ENCODE data around the gene TGFA. TPM values are rescaled to one million over a fixed set of nuclear protein-coding genes. Genes with fewer than 3 reads are reported as not detected.

The TGFA gene
- total RNA-seq, 1 experiment from 2014 or later, result 2.5 TPM

DNA sequence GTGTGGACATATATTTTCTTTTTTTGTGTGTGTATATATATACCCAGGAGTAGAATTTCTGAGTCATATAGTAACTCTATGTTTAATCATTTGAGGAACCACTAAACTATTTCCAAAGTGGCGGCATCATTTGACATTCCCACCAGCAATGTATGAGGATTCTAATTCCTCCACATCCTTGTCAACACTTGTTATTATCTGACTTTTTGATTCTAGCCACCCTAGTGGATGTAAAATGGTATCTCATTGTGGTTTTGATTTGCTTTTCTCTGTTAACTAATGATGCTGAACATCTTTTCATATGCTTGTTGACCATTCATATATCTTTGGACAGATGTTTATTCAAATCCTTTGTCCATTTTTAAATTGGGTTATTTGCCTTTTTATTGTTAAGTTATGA lies 120.3 kb downstream of the TGFA start:
- TF ChIP-seq TCF7 (CRISPR knock-in tag; IDR thresholded peaks at IDR 0.05; ENCODE audit: low read depth), result no peak
- no peak for TF ChIP-seq AFF4 (CRISPR knock-in tag; IDR thresholded peaks at IDR 0.05; ENCODE audit: borderline replicate concordance)
- TF ChIP-seq, protein P1, sequence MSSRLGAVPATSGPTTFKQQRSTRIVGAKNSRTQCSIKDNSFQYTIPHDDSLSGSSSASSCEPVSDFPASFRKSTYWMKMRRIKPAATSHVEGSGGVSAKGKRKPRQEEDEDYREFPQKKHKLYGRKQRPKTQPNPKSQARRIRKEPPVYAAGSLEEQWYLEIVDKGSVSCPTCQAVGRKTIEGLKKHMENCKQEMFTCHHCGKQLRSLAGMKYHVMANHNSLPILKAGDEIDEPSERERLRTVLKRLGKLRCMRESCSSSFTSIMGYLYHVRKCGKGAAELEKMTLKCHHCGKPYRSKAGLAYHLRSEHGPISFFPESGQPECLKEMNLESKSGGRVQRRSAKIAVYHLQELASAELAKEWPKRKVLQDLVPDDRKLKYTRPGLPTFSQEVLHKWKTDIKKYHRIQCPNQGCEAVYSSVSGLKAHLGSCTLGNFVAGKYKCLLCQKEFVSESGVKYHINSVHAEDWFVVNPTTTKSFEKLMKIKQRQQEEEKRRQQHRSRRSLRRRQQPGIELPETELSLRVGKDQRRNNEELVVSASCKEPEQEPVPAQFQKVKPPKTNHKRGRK (CRISPR knock-in tag; IDR thresholded peaks at IDR 0.05; ENCODE audit: borderline replicate concordance), result no peak
- no peak for TF ChIP-seq SMAD3 (CRISPR knock-in tag; IDR thresholded peaks at IDR 0.05; ENCODE audit: borderline replicate concordance)
- no peak for TF ChIP-seq TP53 (CRISPR knock-in tag; IDR thresholded peaks at IDR 0.05)
- TF ChIP-seq JUN (CRISPR knock-in tag; IDR thresholded peaks at IDR 0.05), result no peak
- no peak for TF ChIP-seq ESRRA (CRISPR knock-in tag; IDR thresholded peaks at IDR 0.05; ENCODE audit: borderline replicate concordance)
- no peak for TF ChIP-seq ZNF263 (CRISPR knock-in tag; IDR thresholded peaks at IDR 0.05; ENCODE audit: low read depth)
- no peak for TF ChIP-seq ZNF396 (CRISPR knock-in tag; IDR thresholded peaks at IDR 0.05; ENCODE audit: borderline replicate concordance)
- TF ChIP-seq CREM (CRISPR knock-in tag; IDR thresholded peaks at IDR 0.05), result no peak
- no peak for TF ChIP-seq PRDM15 (CRISPR knock-in tag; IDR thresholded peaks at IDR 0.05)
- TF ChIP-seq JAZF1 (CRISPR knock-in tag; IDR thresholded peaks at IDR 0.05), result no peak
- TF ChIP-seq ATF6 (CRISPR knock-in tag; IDR thresholded peaks at IDR 0.05), result no peak
- no peak for TF ChIP-seq NR1H2 (CRISPR knock-in tag; IDR thresholded peaks at IDR 0.05)
- TF ChIP-seq ZNF416 (CRISPR knock-in tag; IDR thresholded peaks at IDR 0.05), result no peak
- TF ChIP-seq, protein P2, sequence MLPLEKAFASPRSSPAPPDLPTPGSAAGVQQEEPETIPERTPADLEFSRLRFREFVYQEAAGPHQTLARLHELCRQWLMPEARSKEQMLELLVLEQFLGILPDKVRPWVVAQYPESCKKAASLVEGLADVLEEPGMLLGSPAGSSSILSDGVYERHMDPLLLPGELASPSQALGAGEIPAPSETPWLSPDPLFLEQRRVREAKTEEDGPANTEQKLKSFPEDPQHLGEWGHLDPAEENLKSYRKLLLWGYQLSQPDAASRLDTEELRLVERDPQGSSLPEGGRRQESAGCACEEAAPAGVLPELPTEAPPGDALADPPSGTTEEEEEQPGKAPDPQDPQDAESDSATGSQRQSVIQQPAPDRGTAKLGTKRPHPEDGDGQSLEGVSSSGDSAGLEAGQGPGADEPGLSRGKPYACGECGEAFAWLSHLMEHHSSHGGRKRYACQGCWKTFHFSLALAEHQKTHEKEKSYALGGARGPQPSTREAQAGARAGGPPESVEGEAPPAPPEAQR (CRISPR knock-in tag; IDR thresholded peaks at IDR 0.05), result no peak
- TF ChIP-seq GTF2I (CRISPR knock-in tag; conservative IDR thresholded peaks at IDR 0.05), result no peak
- TF ChIP-seq FOXP1 (CRISPR knock-in tag; IDR thresholded peaks at IDR 0.05; ENCODE audit: borderline replicate concordance), result no peak
- no peak for TF ChIP-seq ZBTB43 (CRISPR knock-in tag; IDR thresholded peaks at IDR 0.05)
- TF ChIP-seq, protein P3, sequence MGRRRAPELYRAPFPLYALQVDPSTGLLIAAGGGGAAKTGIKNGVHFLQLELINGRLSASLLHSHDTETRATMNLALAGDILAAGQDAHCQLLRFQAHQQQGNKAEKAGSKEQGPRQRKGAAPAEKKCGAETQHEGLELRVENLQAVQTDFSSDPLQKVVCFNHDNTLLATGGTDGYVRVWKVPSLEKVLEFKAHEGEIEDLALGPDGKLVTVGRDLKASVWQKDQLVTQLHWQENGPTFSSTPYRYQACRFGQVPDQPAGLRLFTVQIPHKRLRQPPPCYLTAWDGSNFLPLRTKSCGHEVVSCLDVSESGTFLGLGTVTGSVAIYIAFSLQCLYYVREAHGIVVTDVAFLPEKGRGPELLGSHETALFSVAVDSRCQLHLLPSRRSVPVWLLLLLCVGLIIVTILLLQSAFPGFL (CRISPR knock-in tag; IDR thresholded peaks at IDR 0.05; ENCODE audit: borderline replicate concordance), result no peak
- Mint-ChIP-seq H3K27ac (no peak overlapping the region), H3K36me3 (no peaks in the 10 kb centered on the region), H3K4me1 (no peaks in the 10 kb centered on the region), H3K9me3 (no peaks in the 10 kb centered on the region), H3K27me3 (ENCODE audit: low read depth) (peaks cover 81% of the 10 kb centered on the region), H3K4me3 (no peak overlapping the region)
- ChIA-PET CTCF (no interaction called here), POLR2A (no interaction called here)
- ATAC-seq (no peak), DNase-seq (ENCODE audit: low spot score) (no peak)

Data from WTC11 (cell line).